Measurements from ENCODE around the gene IGSF21. TPM values are rescaled to one million over a fixed set of nuclear protein-coding genes. Genes with fewer than 3 reads are reported as not detected.

The IGSF21 gene
- total RNA-seq, 1 donor, result not detected

DNA sequence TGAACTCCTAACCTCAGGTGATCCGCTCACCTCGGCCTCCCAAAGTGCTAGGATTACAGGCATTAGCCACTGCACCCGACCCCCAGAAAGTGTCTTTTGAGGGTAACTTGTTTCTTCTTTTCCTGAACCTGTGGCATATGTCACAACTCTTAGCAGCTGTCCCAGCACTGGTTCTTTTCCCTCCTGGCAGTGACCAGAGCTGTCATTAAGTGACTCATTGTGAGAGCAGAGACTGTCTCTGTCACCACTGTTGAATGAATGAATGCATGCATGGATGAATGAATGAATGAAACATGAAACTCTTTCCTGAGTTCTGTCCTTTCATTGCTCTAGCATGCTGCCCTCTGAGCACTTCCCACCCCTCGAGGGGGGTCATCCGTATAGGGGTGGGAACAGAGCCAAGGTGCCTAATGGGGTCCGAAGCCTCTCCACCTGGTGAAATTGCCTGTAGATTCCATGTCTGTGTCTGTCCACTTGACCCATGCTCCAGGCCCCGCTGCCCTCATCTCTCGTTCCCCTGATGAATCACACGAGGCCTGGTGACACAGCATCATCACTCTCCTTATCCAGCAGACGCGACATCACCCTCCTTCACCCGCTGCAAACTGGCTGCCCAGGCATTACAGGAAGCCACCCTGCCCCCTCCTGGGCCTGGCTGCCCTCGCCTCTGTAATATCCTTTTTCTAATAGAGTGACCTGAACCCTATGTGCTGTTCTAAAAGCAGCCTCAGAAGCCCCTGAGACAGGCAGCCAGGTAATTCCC is 75.0 kb downstream of the IGSF21 start:
- Histone ChIP-seq H4K20me1 (ENCODE audit: insufficient read depth, low read length) (no peaks in the 10 kb centered on the region), H3K9me3 (ENCODE audit: low read depth, low read length) (no peaks in the 10 kb centered on the region), H3K27ac (ENCODE audit: low read depth, low read length) (no peak overlapping the region), H3K4me2 (ENCODE audit: insufficient read depth, low read length) (no peak overlapping the region), H3K4me1 (ENCODE audit: insufficient read depth, low read length) (no peaks in the 10 kb centered on the region), H3K4me3 (ENCODE audit: insufficient read depth, low read length) (no peak overlapping the region), H2AFZ (ENCODE audit: low read length) (no peak overlapping the region), H3K79me2 (ENCODE audit: insufficient read depth, low read length) (no peaks in the 10 kb centered on the region), H3K36me3 (ENCODE audit: insufficient read depth, low read length) (no peaks in the 10 kb centered on the region), H3K27me3 (ENCODE audit: insufficient read depth, low read length) (no peaks in the 10 kb centered on the region)
- no peak for TF ChIP-seq CTCF (IDR thresholded peaks at IDR 0.05; ENCODE audit: extremely low read depth, low read depth, low read length)
- DNase-seq (ENCODE audit: insufficient read length, low spot score, missing footprints), result no peak

DNA sequence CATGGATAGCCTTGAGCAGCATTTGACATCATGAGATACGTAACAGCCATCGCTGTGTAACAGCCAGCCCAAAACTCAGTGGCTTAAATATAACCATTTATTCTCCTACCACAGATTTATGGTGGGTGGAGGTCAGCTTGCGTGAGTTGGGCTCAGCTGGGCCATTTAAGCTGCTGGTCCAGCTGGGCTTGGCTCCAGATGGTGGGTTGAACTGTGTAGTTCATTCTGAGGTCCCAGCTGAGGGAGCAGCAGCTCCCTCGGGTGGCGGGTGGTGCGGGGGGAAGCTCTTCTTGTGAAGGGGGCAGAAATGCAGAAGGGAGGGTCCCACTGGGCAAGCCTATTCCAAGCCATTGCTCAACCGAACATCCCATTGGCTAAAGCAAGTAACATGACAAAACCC is 75.9 kb downstream of the IGSF21 start:
- H3K79me2 ChIP-seq (ENCODE audit: insufficient read depth, low read length), result no peaks in the 10 kb centered on the region
- H3K27me3 ChIP-seq (ENCODE audit: insufficient read depth, low read length), result no peaks in the 10 kb centered on the region
- no peak for DNase-seq (ENCODE audit: insufficient read length, low spot score, missing footprints)
- no peaks in the 10 kb centered on the region for H3K9me3 ChIP-seq (ENCODE audit: low read depth, low read length)
- no peaks in the 10 kb centered on the region for H4K20me1 ChIP-seq (ENCODE audit: insufficient read depth, low read length)
- H2AFZ ChIP-seq (ENCODE audit: low read length), result no peak overlapping the region
- no peaks in the 10 kb centered on the region for H3K36me3 ChIP-seq (ENCODE audit: insufficient read depth, low read length)
- no peak overlapping the region for H3K4me2 ChIP-seq (ENCODE audit: insufficient read depth, low read length)
- no peaks in the 10 kb centered on the region for H3K4me1 ChIP-seq (ENCODE audit: insufficient read depth, low read length)
- no peak overlapping the region for H3K4me3 ChIP-seq (ENCODE audit: insufficient read depth, low read length)
- no peak overlapping the region for H3K27ac ChIP-seq (ENCODE audit: low read depth, low read length)
- no peak for TF ChIP-seq CTCF (IDR thresholded peaks at IDR 0.05; ENCODE audit: extremely low read depth, low read depth, low read length)

DNA sequence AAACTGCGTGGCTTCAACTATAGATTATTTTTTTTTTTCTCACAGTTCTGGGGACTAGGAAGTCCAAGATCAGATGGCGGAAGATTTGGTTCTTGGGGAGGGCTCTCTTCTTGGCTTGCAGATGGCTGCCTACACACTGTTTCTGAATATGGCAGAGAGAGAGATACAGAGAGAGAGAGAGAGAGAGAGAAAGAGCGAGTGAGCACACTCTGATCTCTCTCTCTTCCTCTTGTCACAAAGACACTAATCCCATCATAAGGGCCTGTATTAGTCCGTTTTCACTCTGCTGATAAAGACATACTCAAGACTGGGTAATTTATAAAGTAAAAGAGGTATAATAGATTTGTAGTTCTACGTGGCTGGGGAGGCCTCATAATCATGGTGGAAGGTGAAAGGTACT is 79.5 kb downstream of the IGSF21 start:
- H3K36me3 ChIP-seq (ENCODE audit: insufficient read depth, low read length), result no peaks in the 10 kb centered on the region
- no peak for DNase-seq (ENCODE audit: insufficient read length, low spot score, missing footprints)
- no peaks in the 10 kb centered on the region for H3K27me3 ChIP-seq (ENCODE audit: insufficient read depth, low read length)
- no peak overlapping the region for H3K27ac ChIP-seq (ENCODE audit: low read depth, low read length)
- H2AFZ ChIP-seq (ENCODE audit: low read length), result no peak overlapping the region
- no peaks in the 10 kb centered on the region for H3K79me2 ChIP-seq (ENCODE audit: insufficient read depth, low read length)
- no peaks in the 10 kb centered on the region for H4K20me1 ChIP-seq (ENCODE audit: insufficient read depth, low read length)
- no peak overlapping the region for H3K4me2 ChIP-seq (ENCODE audit: insufficient read depth, low read length)
- no peak overlapping the region for H3K4me3 ChIP-seq (ENCODE audit: insufficient read depth, low read length)
- no peaks in the 10 kb centered on the region for H3K9me3 ChIP-seq (ENCODE audit: low read depth, low read length)
- TF ChIP-seq CTCF (IDR thresholded peaks at IDR 0.05; ENCODE audit: extremely low read depth, low read depth, low read length), result no peak
- H3K4me1 ChIP-seq (ENCODE audit: insufficient read depth, low read length), result no peaks in the 10 kb centered on the region

DNA sequence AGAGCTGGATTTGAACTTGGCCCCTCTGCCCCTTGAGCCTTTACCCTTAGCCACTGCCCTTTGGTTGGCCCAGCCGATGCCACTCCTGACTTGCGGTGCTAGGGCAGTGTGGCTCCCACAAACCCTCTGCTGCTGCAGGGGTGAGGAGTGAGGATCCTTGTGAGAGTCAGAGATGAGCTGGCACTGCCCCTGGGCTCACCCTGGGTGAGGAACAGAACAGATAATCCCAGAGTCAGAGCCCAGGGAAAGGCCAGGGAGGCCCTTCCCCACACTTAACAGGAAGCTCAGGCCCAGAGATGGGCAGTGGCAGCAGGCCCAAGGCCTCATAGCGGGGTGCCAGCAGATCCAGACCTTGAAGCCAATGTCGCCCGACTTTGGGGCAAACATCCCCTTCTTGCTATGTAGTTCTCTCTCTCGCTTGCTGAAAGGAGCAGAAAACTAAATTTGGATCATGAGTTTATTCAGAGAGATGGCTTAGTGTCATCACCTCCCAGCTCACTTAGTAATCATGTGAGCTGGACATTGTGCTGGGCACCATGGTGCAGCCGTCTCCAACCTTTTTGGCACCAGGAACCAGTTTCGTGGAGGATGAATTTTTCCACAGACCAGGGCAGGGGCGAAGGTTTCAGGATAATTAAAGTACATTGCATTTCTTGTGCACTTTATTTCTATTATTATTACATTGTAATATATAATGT is 81.4 kb downstream of the IGSF21 start:
- Histone ChIP-seq H3K27ac (ENCODE audit: low read depth, low read length) (no peak overlapping the region), H3K79me2 (ENCODE audit: insufficient read depth, low read length) (no peaks in the 10 kb centered on the region), H3K4me3 (ENCODE audit: insufficient read depth, low read length) (no peak overlapping the region), H3K4me1 (ENCODE audit: insufficient read depth, low read length) (no peaks in the 10 kb centered on the region), H3K27me3 (ENCODE audit: insufficient read depth, low read length) (no peaks in the 10 kb centered on the region), H3K36me3 (ENCODE audit: insufficient read depth, low read length) (no peaks in the 10 kb centered on the region), H4K20me1 (ENCODE audit: insufficient read depth, low read length) (no peaks in the 10 kb centered on the region), H3K4me2 (ENCODE audit: insufficient read depth, low read length) (no peak overlapping the region), H3K9me3 (ENCODE audit: low read depth, low read length) (no peaks in the 10 kb centered on the region), H2AFZ (ENCODE audit: low read length) (no peak overlapping the region)
- DNase-seq (ENCODE audit: insufficient read length, low spot score, missing footprints), result no peak
- TF ChIP-seq CTCF (IDR thresholded peaks at IDR 0.05; ENCODE audit: extremely low read depth, low read depth, low read length), result no peak
